T-helper 1 cell treated with Interleukin-12 subunit alpha and Interleukin-12 subunit beta and Interleukin-4 antibody, amounts not matched to agents 30 μg/mL and 1 μg/mL, for 36 hours (primary cell): Measurements from ENCODE around the gene ZNF385D.

Experiments
- H3K27ac Mint-ChIP-seq: one replicate; pipeline ENCODE4 v1.8.0; 2021; ENCODE audit warnings: mild to moderate bottlenecking, mixed read lengths
- H3K27me3 Mint-ChIP-seq: one replicate; pipeline ENCODE4 v1.8.0; 2021; ENCODE audit warnings: low read depth, mixed read lengths
- H3K36me3 Mint-ChIP-seq: one replicate; pipeline ENCODE4 v1.8.0; 2021; ENCODE audit warnings: low read depth, mixed read lengths
- H3K4me1 Mint-ChIP-seq: one replicate; pipeline ENCODE4 v1.8.0; 2021; ENCODE audit warnings: low read depth, mixed read lengths
- H3K4me3 Mint-ChIP-seq: one replicate; pipeline ENCODE4 v1.8.0; 2021; ENCODE audit warnings: mild to moderate bottlenecking, moderate library complexity, mixed read lengths
- H3K9me3 Mint-ChIP-seq: one replicate; pipeline ENCODE4 v1.8.0; 2021; ENCODE audit warnings: mixed read lengths

The ZNF385D gene

GRCh38 chr3:21638488-21638887 lies 112.5 kb downstream of the ZNF385D start:
- Mint-ChIP-seq H3K4me3 (no peak overlapping the region), H3K27me3 (no peaks in the 10 kb centered on the region), H3K9me3 (no peaks in the 10 kb centered on the region), H3K36me3 (no peaks in the 10 kb centered on the region), H3K27ac (no peak overlapping the region), H3K4me1 (no peaks in the 10 kb centered on the region)

GRCh38 chr3:21634112-21634511 lies 116.9 kb downstream of the ZNF385D start:
- Mint-ChIP-seq H3K9me3 (peaks cover 9% of the 10 kb centered on the region), H3K4me3 (no peak overlapping the region), H3K36me3 (no peaks in the 10 kb centered on the region), H3K27me3 (no peaks in the 10 kb centered on the region), H3K27ac (no peak overlapping the region), H3K4me1 (no peaks in the 10 kb centered on the region)

- Mint-ChIP-seq H3K27ac (no peak overlapping the region), H3K27me3 (no peaks in the 10 kb centered on the region), H3K9me3 (peaks cover 4% of the 10 kb centered on the region), H3K4me3 (no peak overlapping the region), H3K4me1 (no peaks in the 10 kb centered on the region), H3K36me3 (no peaks in the 10 kb centered on the region)
These were observed 126.5 kb downstream of the ZNF385D start for GRCh38 chr3:21624524-21624923.

GRCh38 chr3:21621181-21621651 lies 129.8 kb downstream of the ZNF385D start:
- no peaks in the 10 kb centered on the region for H3K36me3 Mint-ChIP-seq
- no peak overlapping the region for H3K4me3 Mint-ChIP-seq
- no peaks in the 10 kb centered on the region for H3K4me1 Mint-ChIP-seq
- H3K9me3 Mint-ChIP-seq = no peaks in the 10 kb centered on the region
- H3K27ac Mint-ChIP-seq = no peak overlapping the region
- no peaks in the 10 kb centered on the region for H3K27me3 Mint-ChIP-seq

GRCh38 chr3:21620511-21621155 lies 130.4 kb downstream of the ZNF385D start:
- Mint-ChIP-seq H3K27me3 (no peaks in the 10 kb centered on the region), H3K9me3 (no peaks in the 10 kb centered on the region), H3K4me3 (no peak overlapping the region), H3K36me3 (no peaks in the 10 kb centered on the region), H3K4me1 (no peaks in the 10 kb centered on the region), H3K27ac (no peak overlapping the region)

GRCh38 chr3:21618695-21619094 lies 132.3 kb downstream of the ZNF385D start:
- H3K27me3 Mint-ChIP-seq = no peaks in the 10 kb centered on the region
- no peaks in the 10 kb centered on the region for H3K4me1 Mint-ChIP-seq
- H3K9me3 Mint-ChIP-seq = no peaks in the 10 kb centered on the region
- H3K36me3 Mint-ChIP-seq = no peaks in the 10 kb centered on the region
- no peak overlapping the region for H3K4me3 Mint-ChIP-seq
- no peak overlapping the region for H3K27ac Mint-ChIP-seq

- no peak overlapping the region for H3K27ac Mint-ChIP-seq
- no peaks in the 10 kb centered on the region for H3K27me3 Mint-ChIP-seq
- no peaks in the 10 kb centered on the region for H3K4me1 Mint-ChIP-seq
- no peaks in the 10 kb centered on the region for H3K9me3 Mint-ChIP-seq
- no peak overlapping the region for H3K4me3 Mint-ChIP-seq
- H3K36me3 Mint-ChIP-seq = no peaks in the 10 kb centered on the region
These were observed 137.5 kb downstream of the ZNF385D start for GRCh38 chr3:21613372-21614070.

- Mint-ChIP-seq H3K36me3 (no peaks in the 10 kb centered on the region), H3K4me1 (no peaks in the 10 kb centered on the region), H3K27ac (no peak overlapping the region), H3K4me3 (no peak overlapping the region), H3K9me3 (peaks cover 4% of the 10 kb centered on the region), H3K27me3 (no peaks in the 10 kb centered on the region)
These were observed 149.8 kb downstream of the ZNF385D start for GRCh38 chr3:21601178-21601577.

GRCh38 chr3:21599890-21600289 lies 151.1 kb downstream of the ZNF385D start:
- no peaks in the 10 kb centered on the region for H3K27me3 Mint-ChIP-seq
- peaks cover 4% of the 10 kb centered on the region for H3K9me3 Mint-ChIP-seq
- H3K4me1 Mint-ChIP-seq = no peaks in the 10 kb centered on the region
- H3K4me3 Mint-ChIP-seq = no peak overlapping the region
- H3K27ac Mint-ChIP-seq = no peak overlapping the region
- no peaks in the 10 kb centered on the region for H3K36me3 Mint-ChIP-seq

- H3K27ac Mint-ChIP-seq = no peak overlapping the region
- no peaks in the 10 kb centered on the region for H3K4me1 Mint-ChIP-seq
- H3K27me3 Mint-ChIP-seq = no peaks in the 10 kb centered on the region
- H3K4me3 Mint-ChIP-seq = no peak overlapping the region
- H3K36me3 Mint-ChIP-seq = no peaks in the 10 kb centered on the region
- peaks cover 4% of the 10 kb centered on the region for H3K9me3 Mint-ChIP-seq
These were observed 158.2 kb downstream of the ZNF385D start for GRCh38 chr3:21592828-21593227.

GRCh38 chr3:21587894-21588293 lies 163.1 kb downstream of the ZNF385D start:
- Mint-ChIP-seq H3K4me3 (no peak overlapping the region), H3K27me3 (no peaks in the 10 kb centered on the region), H3K27ac (no peak overlapping the region), H3K36me3 (no peaks in the 10 kb centered on the region), H3K9me3 (peaks cover 6% of the 10 kb centered on the region), H3K4me1 (no peaks in the 10 kb centered on the region)

- no peak overlapping the region for H3K4me3 Mint-ChIP-seq
- H3K36me3 Mint-ChIP-seq = no peaks in the 10 kb centered on the region
- H3K27ac Mint-ChIP-seq = no peak overlapping the region
- no peaks in the 10 kb centered on the region for H3K27me3 Mint-ChIP-seq
- H3K4me1 Mint-ChIP-seq = no peaks in the 10 kb centered on the region
- peaks cover 10% of the 10 kb centered on the region for H3K9me3 Mint-ChIP-seq
These were observed 165.7 kb downstream of the ZNF385D start for GRCh38 chr3:21585216-21585740.

- no peaks in the 10 kb centered on the region for H3K4me1 Mint-ChIP-seq
- no peaks in the 10 kb centered on the region for H3K27me3 Mint-ChIP-seq
- no peak overlapping the region for H3K27ac Mint-ChIP-seq
- H3K36me3 Mint-ChIP-seq = no peaks in the 10 kb centered on the region
- H3K9me3 Mint-ChIP-seq = peaks cover 6% of the 10 kb centered on the region
- no peak overlapping the region for H3K4me3 Mint-ChIP-seq
These were observed 177.7 kb downstream of the ZNF385D start for GRCh38 chr3:21573291-21573690.

GRCh38 chr3:21564531-21564930 lies 186.5 kb downstream of the ZNF385D start:
- Mint-ChIP-seq H3K4me3 (no peak overlapping the region), H3K4me1 (no peaks in the 10 kb centered on the region), H3K27me3 (no peaks in the 10 kb centered on the region), H3K27ac (no peak overlapping the region), H3K9me3 (peaks cover 12% of the 10 kb centered on the region), H3K36me3 (no peaks in the 10 kb centered on the region)

- Mint-ChIP-seq H3K4me3 (no peak overlapping the region), H3K27me3 (no peaks in the 10 kb centered on the region), H3K36me3 (no peaks in the 10 kb centered on the region), H3K27ac (no peak overlapping the region), H3K4me1 (no peaks in the 10 kb centered on the region), H3K9me3 (peaks cover 18% of the 10 kb centered on the region)
These were observed 188.8 kb downstream of the ZNF385D start for GRCh38 chr3:21562243-21562642.
